K562 (cell line): ENCODE measurements around the gene RNU6-9. TPM values are rescaled to one million over a fixed set of nuclear protein-coding genes. Genes with fewer than 3 reads are reported as not detected.
A peak's percentile ranks its signal among the peaks of the same experiment; 100 is the strongest.

Experiments
- CBFA2T2 ChIP-seq: fragments of 450-650 bp; conservative IDR thresholded peaks from 2 replicates; pipeline ENCODE4 v1.6.1; 2017; ENCODE audit warnings: mild to moderate bottlenecking
- CBX2 ChIP-seq: fragments of 200-600 bp; sonication (generic); IDR thresholded peaks from one replicate; pipeline ENCODE4 v1.6.1; 2012; ENCODE audit warnings: mild to moderate bottlenecking, low read length, inconsistent platforms; ENCODE audit not compliant: insufficient read depth, poor library complexity, severe bottlenecking
- CSDE1 ChIP-seq, 2 experiments: fragments of 450-650 bp; IDR thresholded peaks; 2 replicates each; pipeline ENCODE4 v1.6.1; 2016; ENCODE audit warnings: mild to moderate bottlenecking in 1 of 2
- SAFB ChIP-seq: fragments of 200-400 bp; formaldehyde crosslinking; IDR thresholded peaks from 2 replicates; pipeline ENCODE4 v1.6.1; 2017; ENCODE audit warnings: low read depth, low read length, borderline replicate concordance
- SOX6 ChIP-seq: fragments of 450-650 bp; IDR thresholded peaks from 2 replicates; pipeline ENCODE4 v1.6.1; 2014; ENCODE audit warnings: mild to moderate bottlenecking
- SRF ChIP-seq, 2 experiments: fragments of 250-450, 450-650 bp in 1 of 2; sonication (Bioruptor Pico) in 1 of 2; sonication (generic) in 1 of 2; formaldehyde crosslinking; IDR thresholded peaks; 2 replicates each; pipeline versions ENCODE4 v1.5.0 to v1.5.1; 2020 to 2022; ENCODE audit warnings: mild to moderate bottlenecking in 1 of 2, missing genetic modification reagents in 1 of 2
- TAF1 ChIP-seq: IDR thresholded peaks from 2 replicates; pipeline ENCODE4 v1.6.1; 2011; ENCODE audit warnings: mild to moderate bottlenecking, low read length, moderate library complexity; ENCODE audit not compliant: insufficient read depth, control insufficient read depth, severe bottlenecking; ENCODE audit errors: extremely low read depth
- ZC3H11A ChIP-seq: IDR thresholded peaks from 2 replicates; pipeline ENCODE4 v1.6.1; 2012; ENCODE audit warnings: low read depth, low read length, improper control_type of control experiment
- ZC3H8 ChIP-seq: fragments of 450-650 bp; IDR thresholded peaks from 2 replicates; pipeline ENCODE4 v1.6.1; 2017
- ZNF3 ChIP-seq: fragments of 250-450 bp; sonication (Bioruptor Pico); IDR thresholded peaks from 2 replicates; pipeline ENCODE4 v1.5.0; 2021; ENCODE audit warnings: mild to moderate bottlenecking, moderate library complexity
- polyA plus RNA-seq, 8 experiments: library from polyadenylated mRNA; depleted of rRNA in 4 of 8; stranded (reverse) in 5 of 8; unstranded in 3 of 8; fragments of >200 nt; fragmentation: Nextera tagmentation in 2 of 8; fragmentation: Illumina TruSeq in 1 of 8; extraction: Ambion mirVana in 2 of 8; extraction: Trizol in 1 of 8; gene quantifications; 2 replicates each; pipeline versions ENCODE4 v1.2.1 to v1.2.3, GENCODE V29; 2011 to 2014; ENCODE audit warnings: inconsistent platforms in 1 of 8, missing spikeins in 1 of 8
- total RNA-seq, 7 experiments: library from RNA; depleted of rRNA in 6 of 7; stranded (reverse); fragments of >200 nt in 6 of 7; fragmentation: Illumina TruSeq in 2 of 7; extraction: Trizol in 2 of 7; gene quantifications; 2 replicates each; pipeline versions ENCODE4 v1.2.1 to v1.2.3, GENCODE V29; 2011 to 2021; ENCODE audit warnings: low replicate concordance in 1 of 7
- TF ChIP-seq, protein P1 (sequence below): fragments of 250-450 bp; sonication (Bioruptor Pico); IDR thresholded peaks from 2 replicates; pipeline ENCODE4 v1.4.0; 2020; ENCODE audit warnings: mild to moderate bottlenecking
- TF ChIP-seq, protein P2 (sequence below), 2 experiments: fragments of 450-650 bp in 1 of 2; sonication (generic) in 1 of 2; formaldehyde crosslinking; conservative IDR thresholded peaks; 2 replicates each; pipeline versions ENCODE4 v1.4.0 to v1.8.1; 2020 to 2022; ENCODE audit warnings: mild to moderate bottlenecking in 1 of 2, missing genetic modification reagents in 1 of 2
- TF ChIP-seq, protein P3 (sequence below): fragments of 250-450 bp; sonication (Bioruptor Pico); IDR thresholded peaks from 2 replicates; pipeline ENCODE4 v1.6.1; 2021; ENCODE audit warnings: mild to moderate bottlenecking
- TF ChIP-seq, protein P4 (sequence below), 2 experiments: fragments of 450-650 bp; IDR thresholded peaks; 2 replicates each; pipeline ENCODE4 v1.6.1; 2016; ENCODE audit warnings: mild to moderate bottlenecking in 2 of 2, borderline replicate concordance in 1 of 2, low read depth in 1 of 2, moderate library complexity in 1 of 2

Gene RNU6-9
- total and polyA plus RNA-seq, 9 of the 15 experiments (the other 6 are each of a cell fraction or from before 2014, with no cell fraction given) = not detected

DNA sequence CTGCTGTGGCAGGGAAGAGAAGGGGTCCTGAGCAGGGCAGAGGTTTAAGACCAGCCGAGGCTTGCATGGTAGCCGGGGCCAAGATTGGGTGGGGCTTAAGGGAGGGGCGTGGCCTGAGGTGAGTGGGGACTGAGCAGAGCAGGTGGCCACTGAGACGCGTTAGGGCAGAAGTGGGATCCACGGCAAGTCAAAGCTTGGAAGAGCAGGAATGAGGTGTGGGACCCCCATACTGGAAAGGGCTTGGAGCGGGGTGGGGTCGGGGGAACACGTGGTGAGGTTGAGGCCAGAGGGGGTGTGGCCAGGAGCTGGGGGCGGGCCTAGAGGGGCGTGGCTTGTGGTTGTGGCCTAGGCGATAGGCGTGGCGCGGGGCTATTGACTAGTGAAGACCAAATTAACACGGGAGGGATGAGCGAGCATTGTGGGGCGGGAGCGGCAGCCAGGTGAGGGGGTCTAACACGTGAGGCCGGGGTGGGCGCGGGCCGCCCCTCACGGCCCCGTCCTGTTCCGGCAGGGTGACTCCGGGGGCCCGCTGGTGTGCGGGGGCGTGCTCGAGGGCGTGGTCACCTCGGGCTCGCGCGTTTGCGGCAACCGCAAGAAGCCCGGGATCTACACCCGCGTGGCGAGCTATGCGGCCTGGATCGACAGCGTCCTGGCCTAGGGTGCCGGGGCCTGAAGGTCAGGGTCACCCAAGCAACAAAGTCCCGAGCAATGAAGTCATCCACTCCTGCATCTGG lies 30.5 kb upstream of the RNU6-9 start (continued):
- TF ChIP-seq, protein P1, sequence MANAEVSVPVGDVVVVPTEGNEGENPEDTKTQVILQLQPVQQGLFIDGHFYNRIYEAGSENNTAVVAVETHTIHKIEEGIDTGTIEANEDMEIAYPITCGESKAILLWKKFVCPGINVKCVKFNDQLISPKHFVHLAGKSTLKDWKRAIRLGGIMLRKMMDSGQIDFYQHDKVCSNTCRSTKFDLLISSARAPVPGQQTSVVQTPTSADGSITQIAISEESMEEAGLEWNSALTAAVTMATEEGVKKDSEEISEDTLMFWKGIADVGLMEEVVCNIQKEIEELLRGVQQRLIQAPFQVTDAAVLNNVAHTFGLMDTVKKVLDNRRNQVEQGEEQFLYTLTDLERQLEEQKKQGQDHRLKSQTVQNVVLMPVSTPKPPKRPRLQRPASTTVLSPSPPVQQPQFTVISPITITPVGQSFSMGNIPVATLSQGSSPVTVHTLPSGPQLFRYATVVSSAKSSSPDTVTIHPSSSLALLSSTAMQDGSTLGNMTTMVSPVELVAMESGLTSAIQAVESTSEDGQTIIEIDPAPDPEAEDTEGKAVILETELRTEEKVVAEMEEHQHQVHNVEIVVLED (CRISPR knock-in tag) = no peak
- peak; percentile 50; the same call in 1 of the 2 replicates for TF ChIP-seq SAFB
- TF ChIP-seq, protein P2, sequence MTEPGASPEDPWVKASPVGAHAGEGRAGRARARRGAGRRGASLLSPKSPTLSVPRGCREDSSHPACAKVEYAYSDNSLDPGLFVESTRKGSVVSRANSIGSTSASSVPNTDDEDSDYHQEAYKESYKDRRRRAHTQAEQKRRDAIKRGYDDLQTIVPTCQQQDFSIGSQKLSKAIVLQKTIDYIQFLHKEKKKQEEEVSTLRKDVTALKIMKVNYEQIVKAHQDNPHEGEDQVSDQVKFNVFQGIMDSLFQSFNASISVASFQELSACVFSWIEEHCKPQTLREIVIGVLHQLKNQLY (CRISPR knock-in tag; conservative IDR thresholded peaks at IDR 0.05) = no peak
- TF ChIP-seq, protein P3, sequence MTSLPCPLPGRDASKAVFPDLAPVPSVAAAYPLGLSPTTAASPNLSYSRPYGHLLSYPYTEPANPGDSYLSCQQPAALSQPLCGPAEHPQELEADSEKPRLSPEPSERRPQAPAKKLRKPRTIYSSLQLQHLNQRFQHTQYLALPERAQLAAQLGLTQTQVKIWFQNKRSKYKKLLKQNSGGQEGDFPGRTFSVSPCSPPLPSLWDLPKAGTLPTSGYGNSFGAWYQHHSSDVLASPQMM = no peak
- TF ChIP-seq ZC3H11A = no peak
- TF ChIP-seq CBX2 = no peak
- no peak for TF ChIP-seq CSDE1 (IDR thresholded peaks at IDR 0.05)
- no peak for TF ChIP-seq SOX6
- no peak for TF ChIP-seq SRF (CRISPR knock-in tag; IDR thresholded peaks at IDR 0.05)
- TF ChIP-seq TAF1 = no peak
- TF ChIP-seq ZNF3 (CRISPR knock-in tag) = no peak
- TF ChIP-seq, protein P4, sequence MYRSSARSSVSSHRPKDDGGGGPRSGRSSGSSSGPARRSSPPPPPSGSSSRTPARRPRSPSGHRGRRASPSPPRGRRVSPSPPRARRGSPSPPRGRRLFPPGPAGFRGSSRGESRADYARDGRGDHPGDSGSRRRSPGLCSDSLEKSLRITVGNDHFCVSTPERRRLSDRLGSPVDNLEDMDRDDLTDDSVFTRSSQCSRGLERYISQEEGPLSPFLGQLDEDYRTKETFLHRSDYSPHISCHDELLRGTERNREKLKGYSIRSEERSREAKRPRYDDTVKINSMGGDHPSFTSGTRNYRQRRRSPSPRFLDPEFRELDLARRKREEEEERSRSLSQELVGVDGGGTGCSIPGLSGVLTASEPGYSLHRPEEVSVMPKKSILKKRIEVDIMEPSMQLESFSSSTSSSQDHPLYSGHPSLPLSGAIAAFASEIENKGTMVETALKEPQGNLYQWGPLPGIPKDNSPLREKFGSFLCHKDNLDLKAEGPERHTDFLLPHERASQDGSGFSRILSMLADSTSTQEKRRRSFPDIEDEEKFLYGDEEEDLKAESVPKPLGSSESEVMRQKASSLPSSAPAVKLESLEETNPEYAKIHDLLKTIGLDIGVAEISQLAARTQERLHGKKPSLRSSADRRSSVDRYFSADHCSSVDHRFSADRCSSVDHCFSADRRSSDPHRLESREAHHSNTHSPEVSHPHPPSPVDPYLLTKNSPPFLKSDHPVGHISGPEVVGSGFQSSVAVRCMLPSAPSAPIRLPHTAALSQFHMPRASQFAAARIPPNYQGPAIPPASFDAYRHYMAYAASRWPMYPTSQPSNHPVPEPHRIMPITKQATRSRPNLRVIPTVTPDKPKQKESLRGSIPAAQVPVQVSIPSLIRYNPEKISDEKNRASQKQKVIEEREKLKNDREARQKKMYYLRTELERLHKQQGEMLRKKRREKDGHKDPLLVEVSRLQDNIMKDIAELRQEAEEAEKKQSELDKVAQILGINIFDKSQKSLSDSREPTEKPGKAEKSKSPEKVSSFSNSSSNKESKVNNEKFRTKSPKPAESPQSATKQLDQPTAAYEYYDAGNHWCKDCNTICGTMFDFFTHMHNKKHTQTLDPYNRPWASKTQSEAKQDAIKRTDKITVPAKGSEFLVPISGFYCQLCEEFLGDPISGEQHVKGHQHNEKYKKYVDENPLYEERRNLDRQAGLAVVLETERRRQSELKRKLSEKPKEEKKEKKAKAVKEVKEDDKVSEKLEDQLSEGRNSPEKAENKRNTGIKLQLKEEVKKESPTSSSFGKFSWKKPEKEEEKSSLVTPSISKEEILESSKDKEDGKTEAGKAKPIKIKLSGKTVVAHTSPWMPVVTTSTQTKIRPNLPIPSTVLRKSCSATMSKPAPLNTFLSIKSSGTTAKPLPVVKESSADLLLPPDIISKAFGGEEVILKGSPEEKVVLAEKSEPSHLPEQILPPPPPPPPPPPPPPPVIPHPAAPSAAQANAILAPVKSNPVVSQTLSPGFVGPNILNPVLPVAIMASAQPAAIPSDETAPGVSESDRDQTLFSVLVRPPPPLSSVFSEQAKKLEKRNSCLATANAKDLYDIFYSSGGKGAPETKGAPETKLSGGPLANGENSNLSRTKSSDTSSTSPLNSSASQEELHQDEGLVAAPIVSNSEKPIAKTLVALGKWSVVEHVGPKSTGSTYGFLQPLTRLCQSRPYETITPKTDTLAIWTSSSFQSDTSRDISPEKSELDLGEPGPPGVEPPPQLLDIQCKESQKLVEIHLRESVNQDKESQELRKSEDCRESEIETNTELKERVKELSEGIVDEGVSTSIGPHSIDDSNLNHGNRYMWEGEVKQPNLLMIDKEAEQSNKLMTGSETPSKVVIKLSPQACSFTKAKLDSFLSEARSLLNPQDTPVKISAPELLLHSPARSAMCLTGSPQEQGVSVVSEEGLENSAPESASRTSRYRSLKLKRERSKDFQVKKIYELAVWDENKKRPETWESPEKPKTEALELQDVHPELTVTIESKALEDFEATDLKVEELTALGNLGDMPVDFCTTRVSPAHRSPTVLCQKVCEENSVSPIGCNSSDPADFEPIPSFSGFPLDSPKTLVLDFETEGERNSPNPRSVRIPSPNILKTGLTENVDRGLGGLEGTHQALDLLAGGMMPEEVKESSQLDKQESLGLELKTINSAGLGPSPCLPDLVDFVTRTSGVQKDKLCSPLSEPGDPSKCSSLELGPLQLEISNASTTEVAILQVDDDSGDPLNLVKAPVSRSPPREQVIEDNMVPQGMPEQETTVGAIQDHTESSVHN (IDR thresholded peaks at IDR 0.05; ENCODE audit: borderline replicate concordance in 1 of 2, low read depth in 1 of 2) = no peak
- TF ChIP-seq CBFA2T2 = no peak
- TF ChIP-seq ZC3H8 = no peak
